BE2C (cell line): ENCODE results near the gene EPHA3.

Experiments used
- DNase-seq: peaks from one replicate; pipeline ENCODE4 v3.0.0-alpha.2; 2020
- H3K27me3 ChIP-seq: fragments of 250-450 bp; sonication (Bioruptor Pico); 2 replicates; pipeline ENCODE4 v1.5.1; 2020; ENCODE audit warnings: mild to moderate bottlenecking
- H3K36me3 ChIP-seq: fragments of 250-450 bp; sonication (Bioruptor Pico); 2 replicates; pipeline ENCODE4 v1.5.1; 2020; ENCODE audit warnings: mild to moderate bottlenecking
- H3K4me1 ChIP-seq: fragments of 250-450 bp; sonication (Bioruptor Pico); 2 replicates; pipeline ENCODE4 v1.5.1; 2020
- H3K4me3 ChIP-seq: 2 replicates; pipeline ENCODE4 v1.5.1; 2011; ENCODE audit warnings: low read depth, low read length
- H3K9me3 ChIP-seq: fragments of 250-450 bp; sonication (Bioruptor Pico); 2 replicates; pipeline ENCODE4 v1.5.1; 2020
- CTCF ChIP-seq: IDR thresholded peaks from 2 replicates; pipeline ENCODE4 v1.5.1; 2012; ENCODE audit warnings: mild to moderate bottlenecking, low read depth, low read length

The EPHA3 gene

GRCh38 chr3:89104499-89104898 lies 2.9 kb upstream of the EPHA3 start:
- H3K4me1 ChIP-seq = no peaks in the 10 kb centered on the region
- no peak for DNase-seq
- no peak for TF ChIP-seq CTCF
- no peaks in the 10 kb centered on the region for H3K9me3 ChIP-seq
- no peak overlapping the region for H3K4me3 ChIP-seq
- H3K27me3 ChIP-seq = peaks cover 26% of the 10 kb centered on the region
- H3K36me3 ChIP-seq = no peaks in the 10 kb centered on the region

DNA sequence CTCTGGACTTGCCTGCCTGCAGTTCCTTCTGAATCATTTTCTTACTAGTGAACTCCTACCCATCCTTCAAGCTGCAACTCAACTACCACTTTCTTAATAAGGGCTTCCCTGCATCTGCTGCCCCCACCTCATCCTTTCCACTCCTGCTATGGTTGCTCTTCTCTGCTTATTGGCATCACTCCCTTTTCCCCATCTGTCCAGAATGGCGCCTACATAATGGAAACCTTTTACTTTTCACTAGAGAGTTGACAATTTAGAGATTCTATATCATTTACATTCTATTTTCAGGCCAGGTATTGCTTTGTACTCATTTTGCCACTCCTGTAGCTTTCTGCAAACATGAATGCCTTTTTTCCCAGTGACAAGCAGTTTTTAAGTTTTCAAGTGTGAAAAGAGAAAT lies 1.9 kb upstream of the EPHA3 start:
- H3K9me3 ChIP-seq = no peaks in the 10 kb centered on the region
- TF ChIP-seq CTCF = no peak
- H3K36me3 ChIP-seq = no peaks in the 10 kb centered on the region

GRCh38 chr3:89108291-89108550 lies 800 bp downstream of the EPHA3 start:
- H3K9me3 ChIP-seq = no peaks in the 10 kb centered on the region
- no peak overlapping the region for H3K4me3 ChIP-seq
- H3K4me1 ChIP-seq = no peaks in the 10 kb centered on the region
- no peak for TF ChIP-seq CTCF
- no peak for DNase-seq
- H3K27me3 ChIP-seq = peaks cover 32% of the 10 kb centered on the region
- no peaks in the 10 kb centered on the region for H3K36me3 ChIP-seq

More for the DNA sequence above, 1.9 kb upstream of the EPHA3 start:
- no peak overlapping the region for H3K4me3 ChIP-seq
- peaks cover 26% of the 10 kb centered on the region for H3K27me3 ChIP-seq
- no peak for DNase-seq
- no peaks in the 10 kb centered on the region for H3K4me1 ChIP-seq

GRCh38 chr3:89113344-89113743 lies 5.9 kb downstream of the EPHA3 start:
- Histone ChIP-seq H3K27me3 (peaks cover 21% of the 10 kb centered on the region), H3K9me3 (no peaks in the 10 kb centered on the region), H3K4me3 (no peak overlapping the region), H3K36me3 (no peaks in the 10 kb centered on the region), H3K4me1 (no peaks in the 10 kb centered on the region)
- no peak for DNase-seq
- TF ChIP-seq CTCF = no peak

GRCh38 chr3:89113893-89114840 lies 6.7 kb downstream of the EPHA3 start:
- Histone ChIP-seq H3K4me1 (no peaks in the 10 kb centered on the region), H3K36me3 (no peaks in the 10 kb centered on the region), H3K4me3 (peak overlapping the region; percentile 32), H3K9me3 (no peaks in the 10 kb centered on the region), H3K27me3 (peaks cover 16% of the 10 kb centered on the region)
- peak; percentile 71 for TF ChIP-seq CTCF
- DNase-seq = peak; percentile 64

- Histone ChIP-seq H3K27me3 (peaks cover 16% of the 10 kb centered on the region), H3K36me3 (no peaks in the 10 kb centered on the region), H3K4me1 (no peaks in the 10 kb centered on the region), H3K9me3 (no peaks in the 10 kb centered on the region), H3K4me3 (no peak overlapping the region)
- TF ChIP-seq CTCF = no peak
- no peak for DNase-seq
Observed at GRCh38 chr3:89114841-89115223, 7.4 kb downstream of the EPHA3 start.
